K562 (cell line): ENCODE data around the gene LRRC4. TPM values are rescaled to one million over a fixed set of nuclear protein-coding genes. Genes with fewer than 3 reads are reported as not detected.

Experiments
- COPS2 ChIP-seq: fragments of 450-650 bp; conservative IDR thresholded peaks from 2 replicates; pipeline ENCODE4 v1.6.1; 2016; ENCODE audit warnings: mild to moderate bottlenecking, moderate library complexity
- ETV6 ChIP-seq, 3 experiments: fragments of 150-350 bp in 1 of 3; sonication (generic) in 1 of 3; formaldehyde crosslinking in 1 of 3; IDR thresholded peaks; 2 replicates each; pipeline versions ENCODE4 v1.6.1 to v1.8.0; 2014 to 2022; ENCODE audit warnings: borderline replicate concordance in 2 of 3, low read depth in 2 of 3, antibody characterized with exemption in 1 of 3, low read length in 1 of 3, mild to moderate bottlenecking in 1 of 3, missing genetic modification reagents in 1 of 3
- FOXJ3 ChIP-seq: sonication (generic); formaldehyde crosslinking; IDR thresholded peaks from 2 replicates; pipeline ENCODE4 v1.4.0; 2020; ENCODE audit warnings: mild to moderate bottlenecking, missing genetic modification reagents
- HDAC2 ChIP-seq: fragments of 450-650 bp; IDR thresholded peaks from 2 replicates; pipeline ENCODE4 v1.6.1; 2016; ENCODE audit warnings: mild to moderate bottlenecking
- HSF4 ChIP-seq: fragments of 250-450 bp; sonication (Bioruptor Pico); IDR thresholded peaks from 2 replicates; pipeline ENCODE4 v2.1.2; 2022; ENCODE audit warnings: mild to moderate bottlenecking, moderate library complexity, borderline replicate concordance
- MAFG ChIP-seq: fragments of 450-650 bp; conservative IDR thresholded peaks from 2 replicates; pipeline ENCODE4 v1.6.1; 2016; ENCODE audit warnings: missing genetic modification characterization, missing compliant biosample characterization
- NRF1 ChIP-seq, 2 experiments: fragments of 450-650 bp; IDR thresholded peaks in 1 of 2; conservative IDR thresholded peaks in 1 of 2; 2 replicates each; pipeline ENCODE4 v1.6.1; 2014; ENCODE audit warnings: mild to moderate bottlenecking in 2 of 2
- PBX2 ChIP-seq, 2 experiments: IDR thresholded peaks in 1 of 2; conservative IDR thresholded peaks in 1 of 2; 2 replicates each; pipeline ENCODE4 v1.6.1; 2016; ENCODE audit warnings: low read depth in 2 of 2, mild to moderate bottlenecking in 1 of 2, missing compliant biosample characterization in 1 of 2, missing genetic modification characterization in 1 of 2, moderate library complexity in 1 of 2
- POLR2AphosphoS5 ChIP-seq: IDR thresholded peaks from 2 replicates; pipeline ENCODE4 v1.6.1; 2011; ENCODE audit warnings: mild to moderate bottlenecking, low read depth, low read length, moderate library complexity; ENCODE audit not compliant: control insufficient read depth, insufficient read depth
- RAD21 ChIP-seq, 2 experiments: fragments of 250-450 bp in 1 of 2; fragments of 450-650 bp in 1 of 2; sonication (Bioruptor Pico) in 1 of 2; formaldehyde crosslinking in 1 of 2; IDR thresholded peaks in 1 of 2; conservative IDR thresholded peaks in 1 of 2; 2 replicates each; pipeline versions ENCODE4 v1.4.0 to v1.8.0; 2020 to 2022; ENCODE audit warnings: mild to moderate bottlenecking in 2 of 2, moderate library complexity in 1 of 2
- RFX7 ChIP-seq: fragments of 250-450 bp; sonication (Bioruptor Pico); IDR thresholded peaks from 2 replicates; pipeline ENCODE4 v1.5.1; 2021; ENCODE audit warnings: mild to moderate bottlenecking
- RUNX1 ChIP-seq: sonication (generic); IDR thresholded peaks from 2 replicates; pipeline ENCODE4 v1.6.1; 2016; ENCODE audit warnings: antibody characterized with exemption, low read depth
- TAL1 ChIP-seq: fragments of 450-650 bp; IDR thresholded peaks from 2 replicates; pipeline ENCODE4 v1.6.1; 2016; ENCODE audit warnings: mild to moderate bottlenecking
- TEAD4 ChIP-seq, 2 experiments: sonication (generic) in 1 of 2; formaldehyde crosslinking in 1 of 2; IDR thresholded peaks; 2 replicates each; pipeline versions ENCODE4 v1.6.1 to v1.8.0; 2012 to 2022; ENCODE audit warnings: borderline replicate concordance in 1 of 2, inconsistent platforms in 1 of 2, low read length in 1 of 2, mild to moderate bottlenecking in 1 of 2, missing genetic modification reagents in 1 of 2
- VEZF1 ChIP-seq: fragments of 200-800 bp; sonication (Bioruptor generic); IDR thresholded peaks from 2 replicates; pipeline ENCODE4 v1.6.1; 2017; ENCODE audit warnings: missing genetic modification characterization, missing compliant biosample characterization
- ZNF311 ChIP-seq: fragments of 250-450 bp; sonication (Bioruptor Pico); IDR thresholded peaks from 2 replicates; pipeline ENCODE4 v1.4.0; 2020; ENCODE audit warnings: mild to moderate bottlenecking, moderate library complexity
- ZNF511 ChIP-seq: sonication (generic); formaldehyde crosslinking; IDR thresholded peaks from 2 replicates; pipeline ENCODE4 v1.8.0; 2022; ENCODE audit warnings: mild to moderate bottlenecking, missing genetic modification reagents
- polyA plus RNA-seq, 8 experiments: library from polyadenylated mRNA; depleted of rRNA in 4 of 8; stranded (reverse) in 5 of 8; unstranded in 3 of 8; fragments of >200 nt; fragmentation: Nextera tagmentation in 2 of 8; fragmentation: Illumina TruSeq in 1 of 8; extraction: Ambion mirVana in 2 of 8; extraction: Trizol in 1 of 8; gene quantifications; 2 replicates each; pipeline versions ENCODE4 v1.2.1 to v1.2.3, GENCODE V29; 2011 to 2014; ENCODE audit warnings: inconsistent platforms in 1 of 8, missing spikeins in 1 of 8
- total RNA-seq, 7 experiments: library from RNA; depleted of rRNA in 6 of 7; stranded (reverse); fragments of >200 nt in 6 of 7; fragmentation: Illumina TruSeq in 2 of 7; extraction: Trizol in 2 of 7; gene quantifications; 2 replicates each; pipeline versions ENCODE4 v1.2.1 to v1.2.3, GENCODE V29; 2011 to 2021; ENCODE audit warnings: low replicate concordance in 1 of 7

The LRRC4 gene
- total and polyA plus RNA-seq, 9 of the 15 experiments (the other 6 are each of a cell fraction or from before 2014, with no cell fraction given), result 0.04 to 0.11 TPM; not detected in 7

GRCh38 chr7:128044064-128044463 is 12.8 kb upstream of the LRRC4 start (continued):
- peak; percentile 89 for TF ChIP-seq RUNX1
- no peak for TF ChIP-seq RFX7 (CRISPR knock-in tag)
- TF ChIP-seq MAFG (tag), result no peak
- TF ChIP-seq TAL1, result peak; percentile 13; the same call in 1 of the 2 replicates
- TF ChIP-seq COPS2, result no peak
- no peak for TF ChIP-seq PBX2 (CRISPR knock-in tag; IDR thresholded peaks at IDR 0.05; ENCODE audit: low read depth)
- TF ChIP-seq PBX2 (tag; conservative IDR thresholded peaks at IDR 0.05; ENCODE audit: low read depth), result peak; percentile 40
- no peak for TF ChIP-seq ETV6 (IDR thresholded peaks at IDR 0.05; ENCODE audit: borderline replicate concordance in 1 of 2, low read depth in 2 of 2, low read length in 1 of 2)
- TF ChIP-seq ETV6 (CRISPR knock-in tag; IDR thresholded peaks at IDR 0.05; ENCODE audit: borderline replicate concordance), result no peak
- TF ChIP-seq POLR2AphosphoS5, result peak; percentile 55; the same call in 1 of the 2 replicates
- no peak for TF ChIP-seq HSF4 (CRISPR knock-in tag)
- no peak for TF ChIP-seq NRF1 (conservative IDR thresholded peaks at IDR 0.05 in 1 of 2, IDR thresholded peaks at IDR 0.05 in 1 of 2)
- 0 out of 2 replicates have a peak, but pooled peaks have one; percentile 49 for TF ChIP-seq ZNF511
- TF ChIP-seq TEAD4 (IDR thresholded peaks at IDR 0.05; ENCODE audit: low read length), result peak; percentile 84
- TF ChIP-seq TEAD4 (CRISPR knock-in tag; IDR thresholded peaks at IDR 0.05; ENCODE audit: borderline replicate concordance), result no peak
- TF ChIP-seq FOXJ3 (CRISPR knock-in tag), result peak; percentile 16; the same call in 1 of the 2 replicates
- 0 out of 2 replicates have a peak, but pooled peaks have one; percentile 12 for TF ChIP-seq VEZF1 (CRISPR knock-in tag)
- TF ChIP-seq ZNF311 (CRISPR knock-in tag), result no peak
- TF ChIP-seq RAD21 (CRISPR knock-in tag; conservative IDR thresholded peaks at IDR 0.05 in 1 of 2, IDR thresholded peaks at IDR 0.05 in 1 of 2), result 0 out of 4 replicates have a peak, but pooled peaks of 1 of the 2 experiments have one; percentile 8
- TF ChIP-seq HDAC2, result peak; percentile 55; the same call in 1 of the 2 replicates
